ENCODE data around the gene MORN4. TPM values are rescaled to one million over a fixed set of nuclear protein-coding genes. Genes with fewer than 3 reads are reported as not detected.
A peak's percentile ranks its signal among the peaks of the same experiment; 100 is the strongest.
"Not testable (repeated sequence)": the region's sequence is repeated elsewhere in the genome, so short reads cannot be mapped to it uniquely, and the experiment has no call there.

Gene MORN4
- polyA plus RNA-seq, 1 of the 3 experiments (the other 2 are of a cell fraction): 31.4 TPM

DNA sequence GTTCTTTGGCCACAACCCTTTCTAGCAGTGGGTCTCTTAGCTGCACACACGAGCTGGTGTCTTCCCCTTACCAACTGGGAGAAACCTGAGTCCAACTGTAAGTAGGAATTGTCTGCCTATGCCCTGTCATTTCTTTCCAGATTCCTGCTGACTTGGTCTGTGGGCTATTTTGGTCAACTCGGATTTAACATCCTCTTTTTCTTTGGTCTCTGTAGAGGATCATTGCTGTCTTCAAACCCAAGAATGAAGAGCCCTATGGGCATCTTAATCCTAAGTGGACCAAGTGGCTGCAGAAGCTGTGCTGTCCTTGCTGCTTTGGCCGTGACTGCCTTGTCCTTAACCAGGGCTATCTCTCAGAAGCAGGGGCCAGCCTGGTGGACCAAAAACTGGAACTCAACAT lies 17.4 kb upstream of the MORN4 start (continued):
- no peak for TF ChIP-seq EZH2phosphoT487 (IDR thresholded peaks at IDR 0.05; ENCODE audit: borderline replicate concordance, low read depth)
- TF ChIP-seq MEF2A (IDR thresholded peaks at IDR 0.05; ENCODE audit: borderline replicate concordance, low read depth): no peak
- no peak for TF ChIP-seq MXI1 (IDR thresholded peaks at IDR 0.05; ENCODE audit: low read depth, low read length)
- no peak for TF ChIP-seq FOXM1 (IDR thresholded peaks at IDR 0.05; ENCODE audit: low read depth)
- no peak for TF ChIP-seq POLR2AphosphoS5 (IDR thresholded peaks at IDR 0.05; ENCODE audit: low read depth, low read length)
- TF ChIP-seq, protein P1, sequence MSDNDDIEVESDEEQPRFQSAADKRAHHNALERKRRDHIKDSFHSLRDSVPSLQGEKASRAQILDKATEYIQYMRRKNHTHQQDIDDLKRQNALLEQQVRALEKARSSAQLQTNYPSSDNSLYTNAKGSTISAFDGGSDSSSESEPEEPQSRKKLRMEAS (IDR thresholded peaks at IDR 0.05; ENCODE audit: low read depth): no peak

DNA sequence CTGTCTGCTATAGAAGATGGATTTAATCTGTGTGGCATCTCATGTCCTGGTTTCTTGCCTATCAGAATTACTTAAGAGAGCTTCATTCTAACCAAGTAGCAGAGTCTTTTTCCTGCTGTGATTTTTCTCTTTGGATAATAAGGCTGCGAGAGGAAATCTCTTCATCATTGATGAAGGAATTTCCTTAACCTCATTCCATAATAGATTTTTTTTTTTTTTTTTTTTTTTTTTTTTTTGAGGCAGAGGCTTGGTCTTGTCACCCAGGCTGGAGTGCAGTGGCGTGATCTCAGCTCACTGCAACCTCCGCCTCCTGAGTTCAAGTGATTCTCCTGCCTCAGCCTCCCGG lies 16.1 kb upstream of the MORN4 start:
- H3K4me2 ChIP-seq: peak overlapping the region; percentile 66
- POLR2A ChIA-PET; H2AFZ ChIP-seq (ENCODE audit: low read depth); H4K20me1 ChIP-seq (ENCODE audit: insufficient read depth); H3K27me3 ChIP-seq (ENCODE audit: insufficient read depth); H3K9me3 ChIP-seq; H3K9me2 ChIP-seq; DNase-seq: not testable (repeated sequence)
- WGBS (ENCODE audit: low lambda C conversion rate): 48% methylated on average over 4 of the region's 4 CpGs
- H3K36me3 ChIP-seq (replicated peaks in 1 of 2; ENCODE audit: control insufficient read depth in 1 of 2, insufficient read depth in 2 of 2, low read length in 1 of 2): peaks cover 42 to 51% of the 10 kb centered on the region in 2 experiments
- peak overlapping the region; percentile 81 to 95; a peak in 3 of 4 replicates for H3K27ac ChIP-seq (ENCODE audit: low read depth in 2 of 2, low read length in 1 of 2)
- H3F3A ChIP-seq (replicated peaks; ENCODE audit: insufficient read depth): peaks cover 38% of the 10 kb centered on the region
- H3K9ac ChIP-seq: peak overlapping the region; percentile 48; the same call in 1 of the 2 replicates
- peaks cover 64% of the 10 kb centered on the region for H3K79me2 ChIP-seq (ENCODE audit: insufficient read depth)
- peak overlapping the region in 1 of 2 experiments; percentile 15; a peak in 1 of 4 replicates for H3K4me3 ChIP-seq (ENCODE audit: low read depth in 2 of 2, low read length in 1 of 2)
- peaks cover 4 to 22% of the 10 kb centered on the region in 2 experiments; a peak in 3 of 4 replicates for H3K4me1 ChIP-seq (ENCODE audit: control insufficient read depth in 1 of 2, insufficient read depth in 2 of 2, low read depth in 1 of 2, low read length in 1 of 2)
- CTCF ChIA-PET: interaction anchor here (1.1 kb wide), 1 partner anchor 91 kb away, joined by 3 read pairs; no protein-coding TSS in a partner anchor

- H4K20me1 ChIP-seq (ENCODE audit: insufficient read depth): no peaks in the 10 kb centered on the region; the same call in 1 of the 2 replicates
- H2AFZ ChIP-seq (ENCODE audit: low read depth): no peak overlapping the region
- ChIA-PET CTCF (interaction anchor here (1.1 kb wide), 1 partner anchor 91 kb away, joined by 3 read pairs; no protein-coding TSS in a partner anchor), POLR2A (no interaction called here)
- peak overlapping the region; percentile 62; the same call in 1 of the 2 replicates for H3K9ac ChIP-seq
- peaks cover 65% of the 10 kb centered on the region for H3K79me2 ChIP-seq (ENCODE audit: insufficient read depth)
- H3K4me2 ChIP-seq: peak overlapping the region; percentile 66
- DNase-seq: no peak
- peak overlapping the region; percentile 81 to 95 for H3K27ac ChIP-seq (ENCODE audit: low read depth in 2 of 2, low read length in 1 of 2)
- H3K9me3 ChIP-seq: no peaks in the 10 kb centered on the region
- H3K4me1 ChIP-seq (ENCODE audit: control insufficient read depth in 1 of 2, insufficient read depth in 2 of 2, low read depth in 1 of 2, low read length in 1 of 2): peaks cover 4 to 22% of the 10 kb centered on the region in 2 experiments; a peak in 3 of 4 replicates
- no peak overlapping the region for H3K4me3 ChIP-seq (ENCODE audit: low read depth in 2 of 2, low read length in 1 of 2)
- no peaks in the 10 kb centered on the region for H3K9me2 ChIP-seq
- 61% methylated on average over 5 of the region's 5 CpGs for WGBS (ENCODE audit: low lambda C conversion rate)
- no peaks in the 10 kb centered on the region for H3K27me3 ChIP-seq (ENCODE audit: insufficient read depth)
- peaks cover 38 to 51% of the 10 kb centered on the region in 2 experiments for H3K36me3 ChIP-seq (replicated peaks in 1 of 2; ENCODE audit: control insufficient read depth in 1 of 2, insufficient read depth in 2 of 2, low read length in 1 of 2)
- H3F3A ChIP-seq (replicated peaks; ENCODE audit: insufficient read depth): peaks cover 38% of the 10 kb centered on the region
- TF ChIP-seq, protein P2, sequence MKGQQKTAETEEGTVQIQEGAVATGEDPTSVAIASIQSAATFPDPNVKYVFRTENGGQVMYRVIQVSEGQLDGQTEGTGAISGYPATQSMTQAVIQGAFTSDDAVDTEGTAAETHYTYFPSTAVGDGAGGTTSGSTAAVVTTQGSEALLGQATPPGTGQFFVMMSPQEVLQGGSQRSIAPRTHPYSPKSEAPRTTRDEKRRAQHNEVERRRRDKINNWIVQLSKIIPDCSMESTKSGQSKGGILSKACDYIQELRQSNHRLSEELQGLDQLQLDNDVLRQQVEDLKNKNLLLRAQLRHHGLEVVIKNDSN (IDR thresholded peaks at IDR 0.05; ENCODE audit: borderline replicate concordance, low read depth): peak; percentile 64; the same call in 1 of the 2 replicates
- TF ChIP-seq ELF1 (IDR thresholded peaks at IDR 0.05): peak; percentile 62; the same call in 1 of the 2 replicates
- TF ChIP-seq POLR2AphosphoS5 (IDR thresholded peaks at IDR 0.05; ENCODE audit: low read depth, low read length): peak; percentile 58; the same call in 1 of the 2 replicates
- TF ChIP-seq SIN3A (IDR thresholded peaks at IDR 0.05; ENCODE audit: borderline replicate concordance, low read depth, low read length): peak; percentile 71; the same call in 1 of the 2 replicates
- peak; percentile 41; the same call in 1 of the 2 replicates for TF ChIP-seq TAF1 (IDR thresholded peaks at IDR 0.05; ENCODE audit: borderline replicate concordance, low read depth, low read length)
- TF ChIP-seq SMC3 (IDR thresholded peaks at IDR 0.05; ENCODE audit: low read depth, low read length): no peak
- TF ChIP-seq JUND (IDR thresholded peaks at IDR 0.05): peak; percentile 95
- TF ChIP-seq EZH2phosphoT487 (IDR thresholded peaks at IDR 0.05; ENCODE audit: borderline replicate concordance, low read depth): no peak
- TF ChIP-seq, protein P3, sequence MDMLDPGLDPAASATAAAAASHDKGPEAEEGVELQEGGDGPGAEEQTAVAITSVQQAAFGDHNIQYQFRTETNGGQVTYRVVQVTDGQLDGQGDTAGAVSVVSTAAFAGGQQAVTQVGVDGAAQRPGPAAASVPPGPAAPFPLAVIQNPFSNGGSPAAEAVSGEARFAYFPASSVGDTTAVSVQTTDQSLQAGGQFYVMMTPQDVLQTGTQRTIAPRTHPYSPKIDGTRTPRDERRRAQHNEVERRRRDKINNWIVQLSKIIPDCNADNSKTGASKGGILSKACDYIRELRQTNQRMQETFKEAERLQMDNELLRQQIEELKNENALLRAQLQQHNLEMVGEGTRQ (IDR thresholded peaks at IDR 0.05; ENCODE audit: borderline replicate concordance, low read depth, low read length): no peak
- no peak for TF ChIP-seq FOXJ3 (CRISPR knock-in tag; IDR thresholded peaks at IDR 0.05)
- no peak for TF ChIP-seq GABPA (IDR thresholded peaks at IDR 0.05; ENCODE audit: low read depth)
- peak; percentile 93 for TF ChIP-seq RXRA (IDR thresholded peaks at IDR 0.05; ENCODE audit: borderline replicate concordance, low read depth)
- peak; percentile 69 for TF ChIP-seq PBX3 (IDR thresholded peaks at IDR 0.05)
- TF ChIP-seq CHD2 (IDR thresholded peaks at IDR 0.05; ENCODE audit: low read length, partially characterized antibody): no peak
- no peak for TF ChIP-seq GATA2 (CRISPR knock-in tag; IDR thresholded peaks at IDR 0.05)
- TF ChIP-seq TCF12 (IDR thresholded peaks at IDR 0.05): peak; percentile 89
- peak; percentile 81 for TF ChIP-seq NFIC (IDR thresholded peaks at IDR 0.05; ENCODE audit: borderline replicate concordance)
- peak; percentile 62; the same call in 1 of the 2 replicates for TF ChIP-seq TEAD4 (IDR thresholded peaks at IDR 0.05; ENCODE audit: borderline replicate concordance, insufficient read depth)
These were observed 15.5 kb upstream of the MORN4 start for GRCh38 chr10:97648562-97649404.
